Sciatic nerve (tissue), 2 donors: ENCODE measurements around the gene AFF2. TPM values are rescaled to one million over a fixed set of nuclear protein-coding genes. Genes with fewer than 3 reads are reported as not detected.
"Not testable (repeated sequence)": the region's sequence is repeated elsewhere in the genome, so short reads cannot be mapped to it uniquely, and the experiment has no call there.

ENCODE experiments used
- ATAC-seq: fragments of 200-7000 bp; cut with Tn5 transposase; one replicate; pipeline ENCODE4 v1.9.1; 2020; ENCODE audit warnings: mild to moderate bottlenecking, moderate library complexity
- DNase-seq: peaks from one replicate; pipeline ENCODE4 v3.0.0-alpha.2; 2020; ENCODE audit warnings: low spot score
- intact Hi-C: fragments of 100-400 bp; cut with DNase I; formaldehyde crosslinking; loops from one replicate; pipeline ENCODE4 v1.14.2; 2022
- total RNA-seq: library from RNA; stranded (reverse); fragmentation: NEBNext Ultra II Directional; extraction: Animal tissue kit (Norgen Biotek cat#: 25700); gene quantifications from one replicate; pipeline ENCODE4 v1.2.1, GENCODE V29; 2021
- donor health status: DM: no; HTN: no; CAD: no.
- donor health status: DM: no; HTN: no; CAD: no.

The AFF2 gene
- total RNA-seq, 1 donor from 2014 or later = 7.6 TPM

- intact Hi-C loops = no loop called here
- no peak for DNase-seq
- no peak for ATAC-seq
Observed at GRCh38 chrX:148872161-148872535, 371.7 kb downstream of the AFF2 start.

GRCh38 chrX:148872881-148873280, 372.5 kb downstream of the AFF2 start:
- intact Hi-C loops = no loop called here
- DNase-seq (no peak), ATAC-seq (no peak)

- no peak for ATAC-seq
- DNase-seq = no peak
- intact Hi-C loops = no loop called here
Observed at GRCh38 chrX:148874636-148875246, 374.3 kb downstream of the AFF2 start.

GRCh38 chrX:148878371-148878770, 378.0 kb downstream of the AFF2 start:
- ATAC-seq = no peak
- intact Hi-C loops = no loop called here
- no peak for DNase-seq

GRCh38 chrX:148885203-148885602, 384.8 kb downstream of the AFF2 start:
- no peak for DNase-seq
- intact Hi-C loops = no loop called here
- ATAC-seq = no peak

GRCh38 chrX:148893395-148893794, 393.0 kb downstream of the AFF2 start:
- ATAC-seq (no peak), DNase-seq (no peak)
- intact Hi-C loops = no loop called here

- ATAC-seq (no peak), DNase-seq (no peak)
- intact Hi-C loops = no loop called here
Observed at GRCh38 chrX:148902581-148902980, 402.2 kb downstream of the AFF2 start.

GRCh38 chrX:148903176-148903575, 402.8 kb downstream of the AFF2 start:
- ATAC-seq (no peak), DNase-seq (no peak)
- intact Hi-C loops = no loop called here

- ATAC-seq (no peak), DNase-seq (no peak)
- intact Hi-C loops = no loop called here
Observed at GRCh38 chrX:148904421-148905111, 404.1 kb downstream of the AFF2 start.

- DNase-seq (no peak), ATAC-seq (no peak)
- intact Hi-C loops = no loop called here
Observed at GRCh38 chrX:148905400-148905799, 405.0 kb downstream of the AFF2 start.

GRCh38 chrX:148906628-148907027, 406.2 kb downstream of the AFF2 start:
- DNase-seq, ATAC-seq, intact Hi-C loops: not testable (repeated sequence)

GRCh38 chrX:148909758-148910157, 409.3 kb downstream of the AFF2 start:
- intact Hi-C loops = no loop called here
- no peak for ATAC-seq
- DNase-seq = no peak

- DNase-seq (no peak), ATAC-seq (no peak)
- intact Hi-C loops = no loop called here
Observed at GRCh38 chrX:148913971-148914370, 413.6 kb downstream of the AFF2 start.

- DNase-seq (no peak), ATAC-seq (no peak)
- intact Hi-C loops = no loop called here
Observed at GRCh38 chrX:148914783-148915182, 414.4 kb downstream of the AFF2 start.

GRCh38 chrX:148915474-148915873, 415.1 kb downstream of the AFF2 start:
- DNase-seq = no peak
- ATAC-seq = no peak
- intact Hi-C loops = no loop called here

GRCh38 chrX:148917441-148917840, 417.0 kb downstream of the AFF2 start:
- no peak for ATAC-seq
- intact Hi-C loops = no loop called here
- no peak for DNase-seq

GRCh38 chrX:148923631-148924030, 423.2 kb downstream of the AFF2 start:
- intact Hi-C loops = no loop called here
- no peak for DNase-seq
- ATAC-seq = no peak

- intact Hi-C loops = no loop called here
- DNase-seq (no peak), ATAC-seq (no peak)
Observed at GRCh38 chrX:148926371-148926770, 426.0 kb downstream of the AFF2 start.

GRCh38 chrX:148928811-148929210, 428.4 kb downstream of the AFF2 start:
- ATAC-seq (no peak), DNase-seq (no peak)
- intact Hi-C loops = no loop called here

- no peak for DNase-seq
- intact Hi-C loops = no loop called here
- no peak for ATAC-seq
Observed at GRCh38 chrX:148929686-148930085, 429.3 kb downstream of the AFF2 start.

- no peak for DNase-seq
- intact Hi-C loops = no loop called here
- no peak for ATAC-seq
Observed at GRCh38 chrX:148930206-148930729, 429.9 kb downstream of the AFF2 start.
